HEK293 (cell line): Measurements from ENCODE around the gene RSL1D1.
A peak's percentile ranks its signal among the peaks of the same experiment; 100 is the strongest.

Source experiments
- CTCF ChIA-PET: fragments of 350-600 bp; formaldehyde crosslinking; extraction: SDS; loops from one replicate; lab custom pipeline; 2021; ENCODE audit warnings: antibody characterized with exemption; lab: Yijun Ruan, JAX
- POLR2A ChIA-PET: fragments of 300-600 bp; formaldehyde crosslinking; extraction: SDS; loops from one replicate; lab custom pipeline; 2020; ENCODE audit warnings: antibody characterized with exemption, inconsistent platforms; lab: Yijun Ruan, JAX
- H3K27ac ChIP-seq: fragments of 200-500 bp; sonication (Bioruptor generic); 2 replicates; pipeline ENCODE4 v1.5.1; 2014; ENCODE audit warnings: low read depth, low read length, control low read depth, inconsistent platforms; ENCODE audit errors: extremely low read depth
- H3K36me3 ChIP-seq, 2 experiments: fragments of 200-500 bp in 1 of 2; sonication (Bioruptor generic) in 1 of 2; 1 replicate in 1 of 2; 2 replicates in 1 of 2; pipeline ENCODE4 v1.5.1; 2014 to 2017; ENCODE audit warnings: inconsistent platforms in 2 of 2, low read length in 2 of 2; ENCODE audit not compliant: control insufficient read depth in 2 of 2, insufficient read depth in 1 of 2
- H3K4me1 ChIP-seq: fragments of 200-500 bp; sonication (Bioruptor generic); 2 replicates; pipeline ENCODE4 v1.5.1; 2014; ENCODE audit warnings: mild to moderate bottlenecking, low read length, inconsistent platforms; ENCODE audit not compliant: control insufficient read depth, insufficient read depth
- H3K4me3 ChIP-seq: 2 replicates; pipeline ENCODE4 v1.5.1; 2011; ENCODE audit warnings: low read depth, mild to moderate bottlenecking, control low read depth, low read length, moderate library complexity
- H3K9me3 ChIP-seq: fragments of 200-500 bp; sonication (Bioruptor generic); 2 replicates; pipeline ENCODE4 v1.5.1; 2014; ENCODE audit warnings: low read depth, low read length, inconsistent platforms; ENCODE audit not compliant: control insufficient read depth, insufficient read depth
- BCL11A ChIP-seq: fragments of 450-650 bp; formaldehyde crosslinking; IDR thresholded peaks from 2 replicates; pipeline ENCODE4 v1.5.1; 2016; ENCODE audit warnings: low read depth, missing biosample characterization, missing genetic modification characterization
- CTCF ChIP-seq: fragments of 450-650 bp; formaldehyde crosslinking; IDR thresholded peaks from 2 replicates; pipeline ENCODE4 v1.5.1; 2016; ENCODE audit warnings: missing biosample characterization, missing genetic modification characterization
- GLIS2 ChIP-seq: fragments of 450-650 bp; formaldehyde crosslinking; IDR thresholded peaks from 2 replicates; pipeline ENCODE4 v1.5.1; 2016; ENCODE audit warnings: missing biosample characterization, missing genetic modification characterization
- IKZF3 ChIP-seq: fragments of 450-650 bp; IDR thresholded peaks from 2 replicates; pipeline ENCODE4 v1.5.0; 2018; ENCODE audit warnings: missing biosample characterization, mild to moderate bottlenecking, missing genetic modification characterization, moderate library complexity
- KLF7 ChIP-seq: fragments of 450-650 bp; formaldehyde crosslinking; IDR thresholded peaks from 2 replicates; pipeline ENCODE4 v1.5.1; 2016; ENCODE audit warnings: missing biosample characterization, missing genetic modification characterization, borderline replicate concordance
- MYNN ChIP-seq: fragments of 450-650 bp; formaldehyde crosslinking; IDR thresholded peaks from 2 replicates; pipeline ENCODE4 v1.5.1; 2016; ENCODE audit warnings: missing biosample characterization, missing genetic modification characterization, borderline replicate concordance
- REST ChIP-seq: fragments of 450-650 bp; formaldehyde crosslinking; IDR thresholded peaks from 2 replicates; pipeline ENCODE4 v1.5.1; 2016; ENCODE audit warnings: missing biosample characterization, missing genetic modification characterization
- ZBTB1 ChIP-seq: fragments of 450-650 bp; formaldehyde crosslinking; IDR thresholded peaks from 2 replicates; pipeline ENCODE4 v1.5.1; 2016; ENCODE audit warnings: missing biosample characterization, missing genetic modification characterization
- ZFP37 ChIP-seq: fragments of 450-650 bp; formaldehyde crosslinking; IDR thresholded peaks from 2 replicates; pipeline ENCODE4 v1.5.1; 2016; ENCODE audit warnings: missing biosample characterization, missing genetic modification characterization
- ZNF19 ChIP-seq: fragments of 450-650 bp; formaldehyde crosslinking; IDR thresholded peaks from 2 replicates; pipeline ENCODE4; 2016; ENCODE audit warnings: missing biosample characterization, missing genetic modification characterization, low read depth
- ZNF202 ChIP-seq: fragments of 450-650 bp; formaldehyde crosslinking; IDR thresholded peaks from 2 replicates; pipeline ENCODE4 v1.5.1; 2016; ENCODE audit warnings: missing biosample characterization, missing genetic modification characterization, borderline replicate concordance
- ZNF214 ChIP-seq: fragments of 450-650 bp; formaldehyde crosslinking; IDR thresholded peaks from 2 replicates; pipeline ENCODE4 v1.5.1; 2017; ENCODE audit warnings: missing biosample characterization, mild to moderate bottlenecking, missing genetic modification characterization, borderline replicate concordance
- ZNF324 ChIP-seq: fragments of 450-650 bp; formaldehyde crosslinking; IDR thresholded peaks from 2 replicates; pipeline ENCODE4 v1.5.1; 2016; ENCODE audit warnings: missing biosample characterization, missing genetic modification characterization
- ZNF394 ChIP-seq: fragments of 450-650 bp; formaldehyde crosslinking; IDR thresholded peaks from 2 replicates; pipeline ENCODE4 v1.5.1; 2016; ENCODE audit warnings: missing biosample characterization, missing genetic modification characterization, mild to moderate bottlenecking, moderate library complexity, borderline replicate concordance
- ZNF404 ChIP-seq: fragments of 450-650 bp; formaldehyde crosslinking; IDR thresholded peaks from 2 replicates; pipeline ENCODE4 v1.5.1; 2017; ENCODE audit warnings: missing biosample characterization, missing genetic modification characterization
- ZNF416 ChIP-seq: fragments of 450-650 bp; formaldehyde crosslinking; IDR thresholded peaks from 2 replicates; pipeline ENCODE4 v1.5.1; 2016; ENCODE audit warnings: missing biosample characterization, missing genetic modification characterization
- ZNF473 ChIP-seq: fragments of 450-650 bp; formaldehyde crosslinking; IDR thresholded peaks from 2 replicates; pipeline ENCODE4 v1.5.1; 2017; ENCODE audit warnings: missing biosample characterization, missing genetic modification characterization
- ZNF48 ChIP-seq: fragments of 450-650 bp; formaldehyde crosslinking; IDR thresholded peaks from 2 replicates; pipeline ENCODE4 v1.5.1; 2016; ENCODE audit warnings: missing biosample characterization, missing genetic modification characterization
- ZNF501 ChIP-seq: fragments of 450-650 bp; formaldehyde crosslinking; IDR thresholded peaks from 2 replicates; pipeline ENCODE4 v1.5.1; 2016; ENCODE audit warnings: missing biosample characterization, missing genetic modification characterization
- ZNF585B ChIP-seq: fragments of 450-650 bp; formaldehyde crosslinking; IDR thresholded peaks from 2 replicates; pipeline ENCODE4 v1.5.1; 2016; ENCODE audit warnings: missing biosample characterization, missing genetic modification characterization
- ZNF677 ChIP-seq: fragments of 450-650 bp; IDR thresholded peaks from 2 replicates; pipeline ENCODE4 v1.5.0; 2018; ENCODE audit warnings: missing biosample characterization, mild to moderate bottlenecking, missing genetic modification characterization, moderate library complexity
- ZNF830 ChIP-seq: fragments of 450-650 bp; IDR thresholded peaks from 2 replicates; pipeline ENCODE4 v1.5.0; 2018; ENCODE audit warnings: missing biosample characterization, missing genetic modification characterization, low read depth, mild to moderate bottlenecking, moderate library complexity
- TF ChIP-seq, protein P1 (sequence below): fragments of 450-650 bp; formaldehyde crosslinking; IDR thresholded peaks from 2 replicates; pipeline ENCODE4 v1.5.1; 2016; ENCODE audit warnings: missing biosample characterization, missing genetic modification characterization, borderline replicate concordance
- TF ChIP-seq, protein P2 (sequence below): fragments of 450-650 bp; formaldehyde crosslinking; IDR thresholded peaks from 2 replicates; pipeline ENCODE4 v1.5.1; 2017; ENCODE audit warnings: missing biosample characterization, missing genetic modification characterization
- TF ChIP-seq, protein P3 (sequence below): fragments of 450-650 bp; formaldehyde crosslinking; IDR thresholded peaks from 2 replicates; pipeline ENCODE4 v1.5.1; 2016; ENCODE audit warnings: missing biosample characterization, missing genetic modification characterization
- TF ChIP-seq, protein P4 (sequence below): fragments of 450-650 bp; IDR thresholded peaks from 2 replicates; pipeline ENCODE4 v1.5.1; 2018; ENCODE audit warnings: missing biosample characterization, mild to moderate bottlenecking, missing genetic modification characterization

The RSL1D1 gene

GRCh38 chr16:11871193-11871592 is 19.9 kb upstream of the RSL1D1 start (continued):
- TF ChIP-seq REST (tag by site-specific recombination) (no peak), ZNF202 (no peak), ZNF48 (tag by site-specific recombination) (no peak), IKZF3 (peak; percentile 62), ZNF473 (tag by site-specific recombination) (no peak), ZBTB1 (tag by site-specific recombination) (no peak), CTCF (tag by site-specific recombination) (peak; percentile 59), ZNF394 (peak; percentile 58; the same call in 1 of the 2 replicates), ZNF677 (tag by site-specific recombination) (no peak), BCL11A (tag by site-specific recombination) (no peak), ZNF19 (no peak), ZNF214 (tag by site-specific recombination) (no peak), ZFP37 (no peak), ZNF585B (tag by site-specific recombination) (no peak), KLF7 (tag by site-specific recombination) (no peak), ZNF501 (no peak), ZNF404 (tag by site-specific recombination) (no peak)
- TF ChIP-seq, protein P1, sequence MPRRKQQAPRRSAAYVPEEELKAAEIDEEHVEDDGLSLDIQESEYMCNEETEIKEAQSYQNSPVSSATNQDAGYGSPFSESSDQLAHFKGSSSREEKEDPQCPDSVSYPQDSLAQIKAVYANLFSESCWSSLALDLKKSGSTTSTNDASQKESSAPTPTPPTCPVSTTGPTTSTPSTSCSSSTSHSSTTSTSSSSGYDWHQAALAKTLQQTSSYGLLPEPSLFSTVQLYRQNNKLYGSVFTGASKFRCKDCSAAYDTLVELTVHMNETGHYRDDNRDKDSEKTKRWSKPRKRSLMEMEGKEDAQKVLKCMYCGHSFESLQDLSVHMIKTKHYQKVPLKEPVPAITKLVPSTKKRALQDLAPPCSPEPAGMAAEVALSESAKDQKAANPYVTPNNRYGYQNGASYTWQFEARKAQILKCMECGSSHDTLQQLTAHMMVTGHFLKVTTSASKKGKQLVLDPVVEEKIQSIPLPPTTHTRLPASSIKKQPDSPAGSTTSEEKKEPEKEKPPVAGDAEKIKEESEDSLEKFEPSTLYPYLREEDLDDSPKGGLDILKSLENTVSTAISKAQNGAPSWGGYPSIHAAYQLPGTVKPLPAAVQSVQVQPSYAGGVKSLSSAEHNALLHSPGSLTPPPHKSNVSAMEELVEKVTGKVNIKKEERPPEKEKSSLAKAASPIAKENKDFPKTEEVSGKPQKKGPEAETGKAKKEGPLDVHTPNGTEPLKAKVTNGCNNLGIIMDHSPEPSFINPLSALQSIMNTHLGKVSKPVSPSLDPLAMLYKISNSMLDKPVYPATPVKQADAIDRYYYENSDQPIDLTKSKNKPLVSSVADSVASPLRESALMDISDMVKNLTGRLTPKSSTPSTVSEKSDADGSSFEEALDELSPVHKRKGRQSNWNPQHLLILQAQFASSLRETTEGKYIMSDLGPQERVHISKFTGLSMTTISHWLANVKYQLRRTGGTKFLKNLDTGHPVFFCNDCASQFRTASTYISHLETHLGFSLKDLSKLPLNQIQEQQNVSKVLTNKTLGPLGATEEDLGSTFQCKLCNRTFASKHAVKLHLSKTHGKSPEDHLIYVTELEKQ, result no peak
- TF ChIP-seq, protein P2, sequence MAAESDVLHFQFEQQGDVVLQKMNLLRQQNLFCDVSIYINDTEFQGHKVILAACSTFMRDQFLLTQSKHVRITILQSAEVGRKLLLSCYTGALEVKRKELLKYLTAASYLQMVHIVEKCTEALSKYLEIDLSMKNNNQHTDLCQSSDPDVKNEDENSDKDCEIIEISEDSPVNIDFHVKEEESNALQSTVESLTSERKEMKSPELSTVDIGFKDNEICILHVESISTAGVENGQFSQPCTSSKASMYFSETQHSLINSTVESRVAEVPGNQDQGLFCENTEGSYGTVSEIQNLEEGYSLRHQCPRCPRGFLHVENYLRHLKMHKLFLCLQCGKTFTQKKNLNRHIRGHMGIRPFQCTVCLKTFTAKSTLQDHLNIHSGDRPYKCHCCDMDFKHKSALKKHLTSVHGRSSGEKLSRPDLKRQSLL (tag by site-specific recombination), result peak; percentile 87; the same call in 1 of the 2 replicates

GRCh38 chr16:11870399-11870798 is 19.1 kb upstream of the RSL1D1 start:
- CTCF ChIA-PET, result interaction anchor here (0.6 kb wide), 1 partner anchor 43 kb away, joined by 3 read pairs; no protein-coding TSS in a partner anchor
- H3K36me3 ChIP-seq, result peaks cover 27 to 58% of the 10 kb centered on the region in 2 experiments
- H3K27ac ChIP-seq, result no peak overlapping the region
- no peak overlapping the region for H3K4me3 ChIP-seq
- H3K9me3 ChIP-seq, result no peaks in the 10 kb centered on the region
- POLR2A ChIA-PET, result no interaction called here
- H3K4me1 ChIP-seq, result peaks cover 14% of the 10 kb centered on the region
- no peak for TF ChIP-seq ZNF416
- TF ChIP-seq MYNN (tag by site-specific recombination), result no peak
- TF ChIP-seq, protein P3, sequence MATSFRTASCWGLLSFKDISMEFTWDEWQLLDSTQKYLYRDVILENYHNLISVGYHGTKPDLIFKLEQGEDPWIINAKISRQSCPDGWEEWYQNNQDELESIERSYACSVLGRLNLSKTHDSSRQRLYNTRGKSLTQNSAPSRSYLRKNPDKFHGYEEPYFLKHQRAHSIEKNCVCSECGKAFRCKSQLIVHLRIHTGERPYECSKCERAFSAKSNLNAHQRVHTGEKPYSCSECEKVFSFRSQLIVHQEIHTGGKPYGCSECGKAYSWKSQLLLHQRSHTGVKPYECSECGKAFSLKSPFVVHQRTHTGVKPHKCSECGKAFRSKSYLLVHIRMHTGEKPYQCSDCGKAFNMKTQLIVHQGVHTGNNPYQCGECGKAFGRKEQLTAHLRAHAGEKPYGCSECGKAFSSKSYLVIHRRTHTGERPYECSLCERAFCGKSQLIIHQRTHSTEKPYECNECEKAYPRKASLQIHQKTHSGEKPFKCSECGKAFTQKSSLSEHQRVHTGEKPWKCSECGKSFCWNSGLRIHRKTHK (tag by site-specific recombination), result no peak
- TF ChIP-seq ZNF830 (tag by site-specific recombination), result no peak
- no peak for TF ChIP-seq GLIS2
- no peak for TF ChIP-seq ZNF48 (tag by site-specific recombination)
- TF ChIP-seq, protein P4, sequence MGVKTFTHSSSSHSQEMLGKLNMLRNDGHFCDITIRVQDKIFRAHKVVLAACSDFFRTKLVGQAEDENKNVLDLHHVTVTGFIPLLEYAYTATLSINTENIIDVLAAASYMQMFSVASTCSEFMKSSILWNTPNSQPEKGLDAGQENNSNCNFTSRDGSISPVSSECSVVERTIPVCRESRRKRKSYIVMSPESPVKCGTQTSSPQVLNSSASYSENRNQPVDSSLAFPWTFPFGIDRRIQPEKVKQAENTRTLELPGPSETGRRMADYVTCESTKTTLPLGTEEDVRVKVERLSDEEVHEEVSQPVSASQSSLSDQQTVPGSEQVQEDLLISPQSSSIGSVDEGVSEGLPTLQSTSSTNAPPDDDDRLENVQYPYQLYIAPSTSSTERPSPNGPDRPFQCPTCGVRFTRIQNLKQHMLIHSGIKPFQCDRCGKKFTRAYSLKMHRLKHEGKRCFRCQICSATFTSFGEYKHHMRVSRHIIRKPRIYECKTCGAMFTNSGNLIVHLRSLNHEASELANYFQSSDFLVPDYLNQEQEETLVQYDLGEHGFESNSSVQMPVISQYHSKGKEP (tag by site-specific recombination), result no peak
- TF ChIP-seq ZNF324 (tag by site-specific recombination), result no peak
